ENCODE results near the gene KCNC4. TPM values are rescaled to one million over a fixed set of nuclear protein-coding genes. Genes with fewer than 3 reads are reported as not detected.

Gene KCNC4
- total and polyA plus RNA-seq, 3 donors from 2014 or later = 9.5 to 24.8 (median 21.7) TPM

DNA sequence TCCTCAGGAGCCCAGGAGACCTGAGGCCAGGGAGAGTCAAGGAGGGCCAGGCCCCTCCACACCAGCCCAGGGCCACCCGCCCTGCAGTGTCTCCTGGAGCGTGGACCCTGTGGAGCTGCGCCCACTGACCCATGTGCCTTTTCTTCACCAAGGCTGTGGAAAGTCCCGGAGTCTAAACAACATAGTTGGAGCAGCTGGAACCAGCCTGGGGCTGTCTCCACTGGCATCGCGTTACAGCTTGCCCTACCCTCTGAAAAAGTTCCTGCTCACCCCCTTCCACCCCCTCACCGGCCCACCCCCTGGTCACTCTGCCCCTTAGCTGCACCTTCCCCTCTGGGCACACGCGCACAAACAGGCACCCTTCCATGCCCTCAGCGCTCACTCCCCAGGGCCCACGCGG, 18.3 kb downstream of the KCNC4 start:
- Histone ChIP-seq H3K4me1 (no peaks in the 10 kb centered on the region), H3K27me3 (no peaks in the 10 kb centered on the region), H3K27ac (no peak overlapping the region), H3K36me3 (ENCODE audit: low read depth, missing control alignments) (no peaks in the 10 kb centered on the region), H3K4me3 (no peak overlapping the region), H3K9me3 (no peaks in the 10 kb centered on the region)
- 90 to 95% methylated on average over 5 to 12 of the region's 12 CpGs for WGBS, 2 donors
- no peak for TF ChIP-seq POLR2A (IDR thresholded peaks at IDR 0.05)
- TF ChIP-seq, protein P1, sequence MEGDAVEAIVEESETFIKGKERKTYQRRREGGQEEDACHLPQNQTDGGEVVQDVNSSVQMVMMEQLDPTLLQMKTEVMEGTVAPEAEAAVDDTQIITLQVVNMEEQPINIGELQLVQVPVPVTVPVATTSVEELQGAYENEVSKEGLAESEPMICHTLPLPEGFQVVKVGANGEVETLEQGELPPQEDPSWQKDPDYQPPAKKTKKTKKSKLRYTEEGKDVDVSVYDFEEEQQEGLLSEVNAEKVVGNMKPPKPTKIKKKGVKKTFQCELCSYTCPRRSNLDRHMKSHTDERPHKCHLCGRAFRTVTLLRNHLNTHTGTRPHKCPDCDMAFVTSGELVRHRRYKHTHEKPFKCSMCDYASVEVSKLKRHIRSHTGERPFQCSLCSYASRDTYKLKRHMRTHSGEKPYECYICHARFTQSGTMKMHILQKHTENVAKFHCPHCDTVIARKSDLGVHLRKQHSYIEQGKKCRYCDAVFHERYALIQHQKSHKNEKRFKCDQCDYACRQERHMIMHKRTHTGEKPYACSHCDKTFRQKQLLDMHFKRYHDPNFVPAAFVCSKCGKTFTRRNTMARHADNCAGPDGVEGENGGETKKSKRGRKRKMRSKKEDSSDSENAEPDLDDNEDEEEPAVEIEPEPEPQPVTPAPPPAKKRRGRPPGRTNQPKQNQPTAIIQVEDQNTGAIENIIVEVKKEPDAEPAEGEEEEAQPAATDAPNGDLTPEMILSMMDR (IDR thresholded peaks at IDR 0.05) = no peak
- DNase-seq = no peak
- intact Hi-C loops (cut with DNase I; ENCODE audit: low total_unique reads) = no loop called here

DNA sequence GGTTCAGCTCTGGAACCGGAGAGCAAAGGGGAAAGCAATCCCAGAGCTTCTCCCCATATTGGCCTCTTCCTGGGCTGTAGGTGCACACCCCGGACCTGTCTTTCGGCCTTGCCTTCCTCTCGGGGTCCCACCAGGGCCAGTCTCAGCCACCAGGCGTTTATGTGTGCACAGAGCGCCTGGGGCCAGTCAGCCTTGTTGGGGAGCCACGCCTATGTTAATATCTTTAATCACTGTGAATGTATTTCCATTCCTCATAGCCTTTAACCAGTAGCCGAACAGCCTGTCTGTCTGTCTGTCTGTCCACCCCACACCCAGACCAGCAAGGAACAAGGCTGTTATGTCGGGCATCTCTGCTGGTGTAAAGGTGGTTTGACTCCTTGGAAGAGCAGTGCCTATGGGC, 18.8 kb downstream of the KCNC4 start:
- no peaks in the 10 kb centered on the region for H3K36me3 ChIP-seq (ENCODE audit: low read depth, missing control alignments)
- H3K27ac ChIP-seq = no peak overlapping the region
- no peak for DNase-seq
- H3K9me3 ChIP-seq = no peaks in the 10 kb centered on the region
- no peak for TF ChIP-seq POLR2A (IDR thresholded peaks at IDR 0.05)
- no peaks in the 10 kb centered on the region for H3K27me3 ChIP-seq
- H3K4me3 ChIP-seq = no peak overlapping the region
- no peaks in the 10 kb centered on the region for H3K4me1 ChIP-seq
- WGBS, 2 donors = 95 to 96% methylated on average over 9 of the region's 9 CpGs
- intact Hi-C loops (cut with DNase I; ENCODE audit: low total_unique reads) = no loop called here

GRCh38 chr1:110229348-110230001, 19.4 kb downstream of the KCNC4 start:
- no peaks in the 10 kb centered on the region for H3K9me3 ChIP-seq
- no peak overlapping the region for H3K27ac ChIP-seq
- intact Hi-C loops (cut with DNase I; ENCODE audit: low total_unique reads) = no loop called here
- TF ChIP-seq, protein P1 (IDR thresholded peaks at IDR 0.05) = no peak
- TF ChIP-seq POLR2A (IDR thresholded peaks at IDR 0.05) = no peak
- no peak for DNase-seq
- no peaks in the 10 kb centered on the region for H3K36me3 ChIP-seq (ENCODE audit: low read depth, missing control alignments)
- no peaks in the 10 kb centered on the region for H3K4me1 ChIP-seq
- H3K4me3 ChIP-seq = no peak overlapping the region
- H3K27me3 ChIP-seq = no peaks in the 10 kb centered on the region
- 87% methylated on average over 21 of the region's 21 CpGs for WGBS, 2 donors

- H3K36me3 ChIP-seq (ENCODE audit: low read depth, missing control alignments) = no peaks in the 10 kb centered on the region
- H3K27ac ChIP-seq = no peak overlapping the region
- H3K4me1 ChIP-seq = peaks cover 11% of the 10 kb centered on the region
- no peaks in the 10 kb centered on the region for H3K27me3 ChIP-seq
- DNase-seq = no peak
- TF ChIP-seq POLR2A (IDR thresholded peaks at IDR 0.05) = no peak
- intact Hi-C loops (cut with DNase I; ENCODE audit: low total_unique reads) = no loop called here
- 80 to 88% methylated on average over 9 to 11 of the region's 11 CpGs for WGBS, 2 donors
- H3K9me3 ChIP-seq = no peaks in the 10 kb centered on the region
- H3K4me3 ChIP-seq = no peak overlapping the region
Observed at GRCh38 chr1:110230381-110231199, 20.5 kb downstream of the KCNC4 start.

- 65 to 90% methylated on average over 2 of the region's 2 CpGs for WGBS, 2 donors
- no peak for DNase-seq
- Histone ChIP-seq H3K27ac (no peak overlapping the region), H3K36me3 (ENCODE audit: low read depth, missing control alignments) (no peaks in the 10 kb centered on the region), H3K9me3 (no peaks in the 10 kb centered on the region), H3K27me3 (no peaks in the 10 kb centered on the region), H3K4me1 (peaks cover 14% of the 10 kb centered on the region), H3K4me3 (no peak overlapping the region)
- no peak for TF ChIP-seq POLR2A (IDR thresholded peaks at IDR 0.05)
- TF ChIP-seq, protein P1 (IDR thresholded peaks at IDR 0.05) = no peak
- intact Hi-C loops (cut with DNase I; ENCODE audit: low total_unique reads) = no loop called here
Observed at GRCh38 chr1:110233861-110234260, 23.7 kb downstream of the KCNC4 start.

All from testis (tissue), 3 donors.